ENCODE data around the gene ABHD13. TPM values are rescaled to one million over a fixed set of nuclear protein-coding genes. Genes with fewer than 3 reads are reported as not detected.

ABHD13 gene
- polyA plus RNA-seq (2013, experiment 1 of 2): 7.2 TPM
- 7.4 TPM for polyA plus RNA-seq (2013, experiment 2 of 2)

DNA sequence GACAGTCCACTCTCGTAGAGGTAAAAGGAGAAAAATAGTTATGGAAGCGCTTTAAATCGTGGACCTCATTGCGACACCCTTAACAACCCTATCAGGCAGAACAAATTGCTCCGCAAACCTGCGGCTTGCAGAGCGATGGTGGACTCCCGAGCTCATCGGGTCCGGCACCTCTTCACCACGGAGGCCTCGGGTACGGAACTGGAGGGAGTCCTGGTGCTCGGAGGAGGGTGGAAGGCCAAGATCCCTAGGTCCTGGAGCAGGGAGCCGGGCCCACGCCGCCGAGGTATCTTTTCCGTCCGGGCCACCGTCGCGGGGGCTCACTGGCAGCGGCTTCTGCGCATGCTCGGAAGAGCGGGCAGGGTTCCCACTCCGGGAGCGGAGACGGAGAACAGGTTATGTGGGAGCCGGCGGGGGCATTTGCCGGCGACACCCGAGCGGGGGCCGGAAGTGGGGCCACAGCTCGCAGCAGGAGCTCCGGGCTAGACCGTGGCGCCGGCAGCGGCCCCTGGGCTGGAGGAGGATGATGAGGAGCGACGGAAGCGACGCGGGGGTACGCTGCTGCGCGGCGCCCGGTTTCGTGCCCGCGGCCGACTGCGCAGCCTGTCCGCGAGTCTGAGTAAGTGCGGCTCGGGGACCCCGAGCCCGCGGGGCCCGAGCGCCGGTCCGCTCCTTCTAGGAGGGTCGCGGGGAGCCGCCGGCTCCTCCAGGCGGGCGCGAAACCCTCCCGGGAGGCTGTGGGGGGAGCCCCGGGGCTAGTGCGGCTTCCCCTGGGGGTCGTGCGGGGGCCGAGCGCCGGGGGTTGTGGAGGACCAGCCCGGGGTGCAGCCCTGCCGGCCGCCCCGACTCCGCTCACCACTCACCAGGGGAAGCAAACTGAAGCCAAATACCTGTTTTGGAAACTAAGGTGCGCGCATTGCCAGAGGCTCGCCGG is at the start of gene ABHD13:
Gene ABHD13 (plus strand): TSS at position 349 of the 931 bp plus-strand sequence. CDS start 10,827 bp downstream, outside the sequence.
- no peak within 1 kb of the TSS for H4K91ac ChIP-seq (ENCODE audit: low read depth, low read length, poor library complexity)
- H3K4me1 ChIP-seq (ENCODE audit: control insufficient read depth in 2 of 2, insufficient read depth in 1 of 2, low read depth in 1 of 2, low read length in 2 of 2): peaks cover 6 to 11% of the 10 kb centered on the region in 2 donors
- peak within 1 kb of the TSS; percentile 56 for H4K8ac ChIP-seq (ENCODE audit: low read depth, low read length)
- peak within 1 kb of the TSS; percentile 95 for H3K9ac ChIP-seq (ENCODE audit: low read depth, low read length, poor library complexity)
- no peak within 1 kb of the TSS for H2AK5ac ChIP-seq (ENCODE audit: low read depth, low read length)
- peak within 1 kb of the TSS; percentile 83 to 97 for H3K4me3 ChIP-seq (ENCODE audit: low read length in 2 of 2)
- peak within 1 kb of the TSS; percentile 60 for H3K27ac ChIP-seq (replicated peaks; ENCODE audit: low read length)
- WGBS, 2 donors (ENCODE audit: extremely low coverage in 2 of 2, insufficient read length in 2 of 2, insufficient replicate concordance in 1 of 2): no CpG with 5 or more reads among the region's 93 CpGs
- peak within 1 kb of the TSS; percentile 75 for H2BK15ac ChIP-seq (ENCODE audit: low read length)
- no peaks in the 10 kb centered on the region for H3K9me3 ChIP-seq (replicated peaks in 1 of 2; ENCODE audit: control insufficient read depth in 2 of 2, insufficient read depth in 1 of 2, low read depth in 1 of 2, low read length in 2 of 2)
- H3K4me2 ChIP-seq (ENCODE audit: insufficient read depth, low read length, poor library complexity, severe bottlenecking): peak within 1 kb of the TSS; percentile 68
- no peak within 1 kb of the TSS for H2BK120ac ChIP-seq (ENCODE audit: low read depth, low read length)
- H2BK12ac ChIP-seq (ENCODE audit: low read length): no peak within 1 kb of the TSS
- peak within 1 kb of the TSS; percentile 96 for H3K23ac ChIP-seq (ENCODE audit: low read depth, low read length, poor library complexity)
- H3K4ac ChIP-seq (ENCODE audit: low read length): peak within 1 kb of the TSS; percentile 69
- peaks cover 4% of the 10 kb centered on the region for H3K79me1 ChIP-seq (ENCODE audit: low read depth, low read length)
- peak within 1 kb of the TSS; percentile 71 for H3K14ac ChIP-seq (ENCODE audit: low read length)
- peak within 1 kb of the TSS; percentile 93 for H2BK5ac ChIP-seq (ENCODE audit: low read length)
- no peaks in the 10 kb centered on the region for H3K27me3 ChIP-seq (ENCODE audit: control insufficient read depth in 3 of 3, insufficient read depth in 3 of 3, low read depth in 1 of 3, low read length in 3 of 3)
- DNase-seq (ENCODE audit: low spot score): peak; percentile 89
- H3K18ac ChIP-seq (ENCODE audit: low read length): peak within 1 kb of the TSS; percentile 98
- H2AFZ ChIP-seq (ENCODE audit: low read length): peak within 1 kb of the TSS; percentile 94
- H3K36me3 ChIP-seq (replicated peaks in 1 of 2; ENCODE audit: control insufficient read depth in 2 of 2, insufficient read depth in 2 of 2, low read length in 2 of 2): no peaks in the 10 kb centered on the region

DNA sequence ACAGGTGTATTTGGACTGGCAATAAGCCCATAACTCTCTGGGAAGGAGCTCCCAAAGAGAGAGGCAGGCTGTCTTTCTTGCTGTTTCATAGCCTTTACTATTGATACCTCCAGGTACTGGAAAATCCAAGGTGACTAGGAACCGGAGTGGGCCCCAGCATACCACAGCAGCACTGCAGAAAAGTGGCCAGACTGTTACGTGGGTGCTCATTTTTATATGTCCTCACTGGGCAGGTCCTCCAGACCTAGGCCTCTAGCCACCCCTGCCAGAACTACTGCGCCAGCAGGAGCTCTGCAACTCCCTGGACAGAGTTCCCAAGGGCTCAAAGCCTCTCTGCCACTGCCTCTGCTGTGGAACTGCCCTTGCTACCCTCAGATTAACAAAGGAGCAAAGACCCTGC is 49.3 kb upstream of the ABHD13 start:
- no peaks in the 10 kb centered on the region for H3K4me1 ChIP-seq (ENCODE audit: control insufficient read depth in 2 of 2, insufficient read depth in 1 of 2, low read depth in 1 of 2, low read length in 2 of 2)
- no peak overlapping the region for H3K9ac ChIP-seq (ENCODE audit: low read depth, low read length, poor library complexity)
- no peak overlapping the region for H2AFZ ChIP-seq (ENCODE audit: low read length)
- no peak overlapping the region for H2AK5ac ChIP-seq (ENCODE audit: low read depth, low read length)
- no peak overlapping the region for H3K4me3 ChIP-seq (ENCODE audit: low read length in 2 of 2)
- no peak overlapping the region for H3K4ac ChIP-seq (ENCODE audit: low read length)
- no peak overlapping the region for H2BK15ac ChIP-seq (ENCODE audit: low read length)
- H2BK120ac ChIP-seq (ENCODE audit: low read depth, low read length): no peak overlapping the region
- no peak overlapping the region for H3K27ac ChIP-seq (replicated peaks; ENCODE audit: low read length)
- H2BK12ac ChIP-seq (ENCODE audit: low read length): no peak overlapping the region
- no peaks in the 10 kb centered on the region for H3K79me1 ChIP-seq (ENCODE audit: low read depth, low read length)
- no peak overlapping the region for H4K8ac ChIP-seq (ENCODE audit: low read depth, low read length)
- no CpG with 5 or more reads among the region's 3 CpGs for WGBS, 2 donors (ENCODE audit: extremely low coverage in 2 of 2, insufficient read length in 2 of 2, insufficient replicate concordance in 1 of 2)
- H3K9me3 ChIP-seq (replicated peaks in 1 of 2; ENCODE audit: control insufficient read depth in 2 of 2, insufficient read depth in 1 of 2, low read depth in 1 of 2, low read length in 2 of 2): no peaks in the 10 kb centered on the region
- no peaks in the 10 kb centered on the region for H3K36me3 ChIP-seq (replicated peaks in 1 of 2; ENCODE audit: control insufficient read depth in 2 of 2, insufficient read depth in 2 of 2, low read length in 2 of 2)
- peak overlapping the region; percentile 11 for H2BK5ac ChIP-seq (ENCODE audit: low read length)
- H3K27me3 ChIP-seq (ENCODE audit: control insufficient read depth in 3 of 3, insufficient read depth in 3 of 3, low read depth in 1 of 3, low read length in 3 of 3): no peaks in the 10 kb centered on the region
- H3K23ac ChIP-seq (ENCODE audit: low read depth, low read length, poor library complexity): no peak overlapping the region
- no peak for DNase-seq (ENCODE audit: low spot score)
- no peak overlapping the region for H3K18ac ChIP-seq (ENCODE audit: low read length)
- no peak overlapping the region for H3K14ac ChIP-seq (ENCODE audit: low read length)
- H4K91ac ChIP-seq (ENCODE audit: low read depth, low read length, poor library complexity): no peak overlapping the region
- no peak overlapping the region for H3K4me2 ChIP-seq (ENCODE audit: insufficient read depth, low read length, poor library complexity, severe bottlenecking)

DNA sequence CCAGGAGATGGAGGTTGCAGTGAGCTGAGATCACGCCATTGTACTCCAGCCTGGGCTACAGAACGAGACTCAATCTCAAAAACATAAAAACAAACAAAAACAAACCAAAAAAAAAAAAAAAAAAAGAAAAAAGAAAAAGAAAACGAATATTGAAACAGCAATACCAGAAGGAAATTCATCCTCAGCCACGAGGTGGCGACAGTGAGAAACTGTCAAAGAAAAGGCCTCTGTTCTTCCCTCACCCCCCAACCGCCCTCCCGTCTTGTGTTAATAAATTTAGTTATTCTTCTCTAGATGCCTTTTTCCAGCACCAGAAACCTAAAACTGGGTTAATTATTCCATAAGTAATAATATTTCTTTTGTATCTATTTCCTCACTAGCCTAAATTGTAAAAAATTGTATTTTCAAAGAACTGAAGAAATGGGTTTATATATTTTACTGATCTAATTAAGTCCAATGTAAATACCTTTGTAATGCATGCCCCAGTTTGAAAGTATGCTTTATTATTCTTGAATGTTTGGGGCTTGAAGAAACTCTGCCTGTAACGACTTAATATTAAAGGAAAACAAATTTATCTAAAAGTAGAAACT is 41.4 kb upstream of the ABHD13 start:
- Histone ChIP-seq H2AFZ (ENCODE audit: low read length) (no peak overlapping the region), H3K4me1 (ENCODE audit: control insufficient read depth in 2 of 2, insufficient read depth in 1 of 2, low read depth in 1 of 2, low read length in 2 of 2) (no peaks in the 10 kb centered on the region), H3K9me3 (replicated peaks in 1 of 2; ENCODE audit: control insufficient read depth in 2 of 2, insufficient read depth in 1 of 2, low read depth in 1 of 2, low read length in 2 of 2) (peaks cover 0 to 2% of the 10 kb centered on the region in 2 donors), H2BK12ac (ENCODE audit: low read length) (no peak overlapping the region), H3K14ac (ENCODE audit: low read length) (no peak overlapping the region), H2BK15ac (ENCODE audit: low read length) (no peak overlapping the region), H3K27me3 (ENCODE audit: control insufficient read depth in 3 of 3, insufficient read depth in 3 of 3, low read depth in 1 of 3, low read length in 3 of 3) (no peaks in the 10 kb centered on the region), H4K91ac (ENCODE audit: low read depth, low read length, poor library complexity) (no peak overlapping the region), H3K18ac (ENCODE audit: low read length) (no peak overlapping the region), H2BK120ac (ENCODE audit: low read depth, low read length) (no peak overlapping the region), H3K79me1 (ENCODE audit: low read depth, low read length) (no peaks in the 10 kb centered on the region), H3K9ac (ENCODE audit: low read depth, low read length, poor library complexity) (no peak overlapping the region), H3K36me3 (replicated peaks in 1 of 2; ENCODE audit: control insufficient read depth in 2 of 2, insufficient read depth in 2 of 2, low read length in 2 of 2) (no peaks in the 10 kb centered on the region), H3K4me2 (ENCODE audit: insufficient read depth, low read length, poor library complexity, severe bottlenecking) (no peak overlapping the region), H3K4ac (ENCODE audit: low read length) (no peak overlapping the region), H2AK5ac (ENCODE audit: low read depth, low read length) (no peak overlapping the region), H3K27ac (replicated peaks; ENCODE audit: low read length) (no peak overlapping the region), H3K23ac (ENCODE audit: low read depth, low read length, poor library complexity) (no peak overlapping the region), H4K8ac (ENCODE audit: low read depth, low read length) (no peak overlapping the region), H2BK5ac (ENCODE audit: low read length) (no peak overlapping the region), H3K4me3 (ENCODE audit: low read length in 2 of 2) (no peak overlapping the region)
- WGBS, 2 donors (ENCODE audit: extremely low coverage in 2 of 2, insufficient read length in 2 of 2, insufficient replicate concordance in 1 of 2): no CpG with 5 or more reads among the region's 8 CpGs
- no peak for DNase-seq (ENCODE audit: low spot score)

DNA sequence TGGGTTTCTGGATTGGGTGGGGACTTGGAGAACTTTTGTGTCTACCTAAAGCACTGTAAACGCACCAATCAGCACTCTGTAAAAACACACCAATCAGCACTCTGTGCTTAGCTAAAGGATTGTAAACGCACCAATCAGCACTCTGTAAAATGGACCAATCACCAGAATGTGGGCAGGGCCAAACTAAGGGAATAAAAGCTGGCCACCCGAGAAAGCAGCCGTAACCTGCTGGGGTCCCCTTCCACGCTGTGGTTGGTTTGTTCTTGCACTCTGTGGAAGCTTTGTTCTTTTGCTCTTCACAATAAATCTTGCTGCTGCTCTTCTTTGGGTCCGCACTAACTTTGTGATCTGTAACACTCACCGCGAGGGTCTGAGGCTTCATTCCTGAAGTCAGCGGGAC is 40.1 kb upstream of the ABHD13 start:
- Histone ChIP-seq H3K27ac (replicated peaks; ENCODE audit: low read length) (no peak overlapping the region), H3K4me2 (ENCODE audit: insufficient read depth, low read length, poor library complexity, severe bottlenecking) (no peak overlapping the region), H3K9ac (ENCODE audit: low read depth, low read length, poor library complexity) (no peak overlapping the region), H3K4me3 (ENCODE audit: low read length in 2 of 2) (no peak overlapping the region), H3K9me3 (replicated peaks in 1 of 2; ENCODE audit: control insufficient read depth in 2 of 2, insufficient read depth in 1 of 2, low read depth in 1 of 2, low read length in 2 of 2) (peaks cover 0 to 2% of the 10 kb centered on the region in 2 donors), H2BK5ac (ENCODE audit: low read length) (no peak overlapping the region), H2BK15ac (ENCODE audit: low read length) (no peak overlapping the region), H3K14ac (ENCODE audit: low read length) (no peak overlapping the region), H3K4ac (ENCODE audit: low read length) (no peak overlapping the region), H3K36me3 (replicated peaks in 1 of 2; ENCODE audit: control insufficient read depth in 2 of 2, insufficient read depth in 2 of 2, low read length in 2 of 2) (no peaks in the 10 kb centered on the region), H4K91ac (ENCODE audit: low read depth, low read length, poor library complexity) (no peak overlapping the region), H2BK120ac (ENCODE audit: low read depth, low read length) (no peak overlapping the region), H3K79me1 (ENCODE audit: low read depth, low read length) (no peaks in the 10 kb centered on the region), H3K4me1 (ENCODE audit: control insufficient read depth in 2 of 2, insufficient read depth in 1 of 2, low read depth in 1 of 2, low read length in 2 of 2) (no peaks in the 10 kb centered on the region), H2AK5ac (ENCODE audit: low read depth, low read length) (no peak overlapping the region), H4K8ac (ENCODE audit: low read depth, low read length) (no peak overlapping the region), H3K23ac (ENCODE audit: low read depth, low read length, poor library complexity) (no peak overlapping the region), H2BK12ac (ENCODE audit: low read length) (no peak overlapping the region), H3K27me3 (ENCODE audit: control insufficient read depth in 3 of 3, insufficient read depth in 3 of 3, low read depth in 1 of 3, low read length in 3 of 3) (no peaks in the 10 kb centered on the region), H2AFZ (ENCODE audit: low read length) (no peak overlapping the region), H3K18ac (ENCODE audit: low read length) (no peak overlapping the region)
- DNase-seq (ENCODE audit: low spot score): no peak
- no CpG with 5 or more reads among the region's 9 CpGs for WGBS, 2 donors (ENCODE audit: extremely low coverage in 2 of 2, insufficient read length in 2 of 2, insufficient replicate concordance in 1 of 2)

All from neuronal stem cell (in vitro differentiated cells).